ENCODE results near the gene SOBP.
A peak's percentile ranks its signal among the peaks of the same experiment; 100 is the strongest.

The SOBP gene

DNA sequence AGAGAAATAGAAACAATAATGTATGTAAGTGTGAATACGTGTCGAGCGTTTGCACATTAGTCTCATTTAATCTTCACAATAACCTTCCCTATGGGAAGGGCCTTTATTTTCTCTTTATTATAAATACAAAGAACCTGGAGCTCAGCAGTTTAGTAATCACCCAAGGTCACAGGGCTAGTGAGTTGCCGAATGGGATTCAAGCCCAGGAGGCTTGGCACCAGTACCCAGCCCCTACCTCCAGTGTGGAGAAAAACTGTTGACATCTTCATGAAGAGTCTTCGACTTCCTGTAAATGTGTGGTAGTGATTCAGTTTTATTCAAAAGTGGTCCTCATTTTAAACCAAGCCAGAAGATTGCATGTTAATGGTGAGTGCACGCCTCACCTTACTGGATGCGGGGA, 171.4 kb downstream of the SOBP start:
- Histone ChIP-seq H3K14ac (ENCODE audit: low read length in 2 of 2) (no peak overlapping the region), H2BK12ac (ENCODE audit: low read length in 2 of 2) (no peak overlapping the region), H3K36me3 (ENCODE audit: control insufficient read depth in 1 of 2, insufficient read depth in 2 of 2, low read depth in 1 of 2, low read length in 2 of 2) (peaks cover 0 to 19% of the 10 kb centered on the region in 2 experiments), H4K8ac (ENCODE audit: low read length) (no peak overlapping the region), H3K23ac (ENCODE audit: low read length in 2 of 2) (no peak overlapping the region), H3K4ac (ENCODE audit: low read depth in 1 of 2, low read length in 2 of 2) (no peak overlapping the region), H2AFZ (ENCODE audit: low read depth, low read length) (no peak overlapping the region), H2BK120ac (ENCODE audit: low read depth, low read length) (no peak overlapping the region), H3K79me1 (replicated peaks; ENCODE audit: low read length, poor library complexity, severe bottlenecking) (no peaks in the 10 kb centered on the region), H3K4me3 (ENCODE audit: insufficient read depth in 1 of 2, low read depth in 1 of 2, low read length in 2 of 2) (no peak overlapping the region), H3K27ac (ENCODE audit: low read length, poor library complexity, severe bottlenecking) (no peak overlapping the region), H3K4me2 (ENCODE audit: low read length, poor library complexity, severe bottlenecking) (no peak overlapping the region), H2BK5ac (ENCODE audit: low read depth, low read length, poor library complexity, severe bottlenecking) (no peak overlapping the region), H3K18ac (ENCODE audit: low read depth in 1 of 2, low read length in 2 of 2) (no peak overlapping the region), H2AK5ac (ENCODE audit: low read length, severe bottlenecking) (no peak overlapping the region), H3K27me3 (ENCODE audit: control insufficient read depth in 1 of 2, insufficient read depth in 1 of 2, low read length in 2 of 2) (no peaks in the 10 kb centered on the region), H3K4me1 (ENCODE audit: control insufficient read depth, insufficient read depth, low read depth, low read length) (peaks cover 21% of the 10 kb centered on the region), H2BK15ac (ENCODE audit: low read depth, poor library complexity, severe bottlenecking) (no peak overlapping the region), H4K91ac (ENCODE audit: low read length) (no peak overlapping the region), H3K9ac (ENCODE audit: low read length) (no peak overlapping the region), H3K9me3 (ENCODE audit: control insufficient read depth, low read length) (no peaks in the 10 kb centered on the region)
- WGBS = over 99% methylated on average over 4 of the region's 7 CpGs
- DNase-seq = no peak

DNA sequence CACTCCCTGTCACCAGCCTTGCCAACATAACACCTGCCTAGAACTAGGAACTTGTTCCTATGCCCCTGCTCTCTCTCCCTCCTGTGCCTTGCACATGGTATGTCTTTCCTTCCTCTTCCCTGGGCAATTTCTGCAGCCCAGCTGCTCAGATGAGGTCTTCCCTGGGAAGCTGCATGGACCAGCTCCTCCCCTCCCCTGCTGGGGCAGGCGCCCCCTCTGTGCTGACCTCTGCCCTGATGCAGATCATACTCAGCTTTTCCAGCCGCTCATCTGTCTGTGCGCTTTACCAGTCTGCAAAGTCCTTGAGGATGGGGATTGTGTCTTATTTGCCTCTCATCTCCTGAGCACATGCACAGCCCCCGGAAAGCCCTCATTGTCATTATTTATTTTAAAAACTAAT, 172.4 kb downstream of the SOBP start:
- no peak for DNase-seq
- Histone ChIP-seq H3K27me3 (ENCODE audit: control insufficient read depth in 1 of 2, insufficient read depth in 1 of 2, low read length in 2 of 2) (no peaks in the 10 kb centered on the region), H2BK15ac (ENCODE audit: low read depth, poor library complexity, severe bottlenecking) (no peak overlapping the region), H4K8ac (ENCODE audit: low read length) (no peak overlapping the region), H2BK120ac (ENCODE audit: low read depth, low read length) (no peak overlapping the region), H2BK5ac (ENCODE audit: low read depth, low read length, poor library complexity, severe bottlenecking) (no peak overlapping the region), H3K27ac (ENCODE audit: low read length, poor library complexity, severe bottlenecking) (no peak overlapping the region), H3K4me2 (ENCODE audit: low read length, poor library complexity, severe bottlenecking) (no peak overlapping the region), H3K9me3 (ENCODE audit: control insufficient read depth, low read length) (no peaks in the 10 kb centered on the region), H3K36me3 (ENCODE audit: control insufficient read depth in 1 of 2, insufficient read depth in 2 of 2, low read depth in 1 of 2, low read length in 2 of 2) (peaks cover 0 to 19% of the 10 kb centered on the region in 2 experiments), H4K91ac (ENCODE audit: low read length) (no peak overlapping the region), H3K18ac (ENCODE audit: low read depth in 1 of 2, low read length in 2 of 2) (no peak overlapping the region), H3K79me1 (replicated peaks; ENCODE audit: low read length, poor library complexity, severe bottlenecking) (no peaks in the 10 kb centered on the region), H3K4me3 (ENCODE audit: insufficient read depth in 1 of 2, low read depth in 1 of 2, low read length in 2 of 2) (no peak overlapping the region), H3K9ac (ENCODE audit: low read length) (no peak overlapping the region), H2BK12ac (ENCODE audit: low read length in 2 of 2) (no peak overlapping the region), H3K4me1 (ENCODE audit: control insufficient read depth, insufficient read depth, low read depth, low read length) (peaks cover 18% of the 10 kb centered on the region), H3K23ac (ENCODE audit: low read length in 2 of 2) (no peak overlapping the region), H3K14ac (ENCODE audit: low read length in 2 of 2) (no peak overlapping the region), H2AFZ (ENCODE audit: low read depth, low read length) (no peak overlapping the region), H2AK5ac (ENCODE audit: low read length, severe bottlenecking) (no peak overlapping the region), H3K4ac (ENCODE audit: low read depth in 1 of 2, low read length in 2 of 2) (no peak overlapping the region)
- 63% methylated on average over 3 of the region's 4 CpGs for WGBS

DNA sequence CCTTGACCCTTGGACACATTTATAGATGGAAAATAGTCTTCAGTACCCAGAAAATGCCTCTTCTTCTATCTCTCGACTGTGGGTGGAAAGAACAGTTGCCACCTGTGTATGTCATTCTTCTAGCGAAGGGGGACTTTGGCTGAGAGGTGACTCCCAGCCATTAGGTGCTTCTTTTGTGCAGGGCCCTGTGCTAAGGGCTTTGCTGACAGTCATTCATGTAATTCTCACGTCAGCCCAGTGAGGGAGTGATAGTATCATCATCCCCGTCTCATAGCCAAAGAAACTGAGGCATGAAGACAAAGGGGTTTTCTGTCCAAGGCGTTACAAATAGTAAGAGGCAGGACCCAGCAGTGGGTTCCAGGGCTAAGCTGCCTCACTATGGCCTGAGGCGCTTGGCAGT, 173.4 kb downstream of the SOBP start:
- H2BK5ac ChIP-seq (ENCODE audit: low read depth, low read length, poor library complexity, severe bottlenecking) = no peak overlapping the region
- H4K8ac ChIP-seq (ENCODE audit: low read length) = no peak overlapping the region
- no peak overlapping the region for H2AK5ac ChIP-seq (ENCODE audit: low read length, severe bottlenecking)
- H3K9me3 ChIP-seq (ENCODE audit: control insufficient read depth, low read length) = no peaks in the 10 kb centered on the region
- 88% methylated on average over 6 of the region's 6 CpGs for WGBS
- H2BK120ac ChIP-seq (ENCODE audit: low read depth, low read length) = no peak overlapping the region
- H3K14ac ChIP-seq (ENCODE audit: low read length in 2 of 2) = no peak overlapping the region
- no peak overlapping the region for H3K27ac ChIP-seq (ENCODE audit: low read length, poor library complexity, severe bottlenecking)
- H4K91ac ChIP-seq (ENCODE audit: low read length) = no peak overlapping the region
- H2AFZ ChIP-seq (ENCODE audit: low read depth, low read length) = no peak overlapping the region
- no peaks in the 10 kb centered on the region for H3K79me1 ChIP-seq (replicated peaks; ENCODE audit: low read length, poor library complexity, severe bottlenecking)
- no peak overlapping the region for H3K18ac ChIP-seq (ENCODE audit: low read depth in 1 of 2, low read length in 2 of 2)
- H3K4me3 ChIP-seq (ENCODE audit: insufficient read depth in 1 of 2, low read depth in 1 of 2, low read length in 2 of 2) = no peak overlapping the region
- no peak overlapping the region for H3K4ac ChIP-seq (ENCODE audit: low read depth in 1 of 2, low read length in 2 of 2)
- H3K4me2 ChIP-seq (ENCODE audit: low read length, poor library complexity, severe bottlenecking) = no peak overlapping the region
- no peak for DNase-seq
- H3K36me3 ChIP-seq (ENCODE audit: control insufficient read depth in 1 of 2, insufficient read depth in 2 of 2, low read depth in 1 of 2, low read length in 2 of 2) = peaks cover 0 to 18% of the 10 kb centered on the region in 2 experiments
- peaks cover 13% of the 10 kb centered on the region for H3K4me1 ChIP-seq (ENCODE audit: control insufficient read depth, insufficient read depth, low read depth, low read length)
- no peaks in the 10 kb centered on the region for H3K27me3 ChIP-seq (ENCODE audit: control insufficient read depth in 1 of 2, insufficient read depth in 1 of 2, low read length in 2 of 2)
- H3K9ac ChIP-seq (ENCODE audit: low read length) = no peak overlapping the region
- no peak overlapping the region for H2BK12ac ChIP-seq (ENCODE audit: low read length in 2 of 2)
- no peak overlapping the region for H3K23ac ChIP-seq (ENCODE audit: low read length in 2 of 2)
- no peak overlapping the region for H2BK15ac ChIP-seq (ENCODE audit: low read depth, poor library complexity, severe bottlenecking)

DNA sequence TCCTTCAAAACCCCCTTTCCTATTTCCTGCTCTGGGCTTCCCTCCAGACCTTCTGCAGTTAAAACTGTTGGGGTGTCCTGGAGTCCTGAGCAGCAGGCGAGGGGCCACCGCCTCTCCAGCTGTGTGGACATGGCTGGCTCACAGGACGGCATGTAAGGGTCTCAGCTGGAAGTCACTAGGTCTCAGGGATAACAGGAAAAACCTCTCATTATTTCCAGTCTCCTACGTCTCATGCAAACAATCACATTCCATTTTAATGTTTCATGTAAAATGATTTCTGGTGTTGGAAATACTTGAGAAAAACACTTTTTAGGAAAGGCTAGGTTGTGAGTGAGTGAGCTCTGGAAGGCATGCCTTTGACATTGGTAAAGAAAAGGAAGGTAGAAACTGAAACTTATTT, 175.5 kb downstream of the SOBP start:
- Histone ChIP-seq H3K27me3 (ENCODE audit: control insufficient read depth in 1 of 2, insufficient read depth in 1 of 2, low read length in 2 of 2) (no peaks in the 10 kb centered on the region), H3K4me1 (ENCODE audit: control insufficient read depth, insufficient read depth, low read depth, low read length) (peaks cover 9% of the 10 kb centered on the region), H2AK5ac (ENCODE audit: low read length, severe bottlenecking) (no peak overlapping the region), H3K4me3 (ENCODE audit: insufficient read depth in 1 of 2, low read depth in 1 of 2, low read length in 2 of 2) (no peak overlapping the region), H3K79me1 (replicated peaks; ENCODE audit: low read length, poor library complexity, severe bottlenecking) (no peaks in the 10 kb centered on the region), H4K91ac (ENCODE audit: low read length) (no peak overlapping the region), H3K9me3 (ENCODE audit: control insufficient read depth, low read length) (no peaks in the 10 kb centered on the region), H2BK5ac (ENCODE audit: low read depth, low read length, poor library complexity, severe bottlenecking) (no peak overlapping the region), H3K9ac (ENCODE audit: low read length) (peak overlapping the region; percentile 56), H3K4me2 (ENCODE audit: low read length, poor library complexity, severe bottlenecking) (no peak overlapping the region), H3K14ac (ENCODE audit: low read length in 2 of 2) (no peak overlapping the region), H2BK15ac (ENCODE audit: low read depth, poor library complexity, severe bottlenecking) (no peak overlapping the region), H2BK12ac (ENCODE audit: low read length in 2 of 2) (peak overlapping the region in 1 of 2 experiments; percentile 72), H4K8ac (ENCODE audit: low read length) (peak overlapping the region; percentile 79), H3K23ac (ENCODE audit: low read length in 2 of 2) (no peak overlapping the region), H2BK120ac (ENCODE audit: low read depth, low read length) (no peak overlapping the region), H3K4ac (ENCODE audit: low read depth in 1 of 2, low read length in 2 of 2) (no peak overlapping the region), H3K27ac (ENCODE audit: low read length, poor library complexity, severe bottlenecking) (no peak overlapping the region), H3K18ac (ENCODE audit: low read depth in 1 of 2, low read length in 2 of 2) (peak overlapping the region in 1 of 2 experiments; percentile 49), H3K36me3 (ENCODE audit: control insufficient read depth in 1 of 2, insufficient read depth in 2 of 2, low read depth in 1 of 2, low read length in 2 of 2) (peaks cover 0 to 6% of the 10 kb centered on the region in 2 experiments), H2AFZ (ENCODE audit: low read depth, low read length) (no peak overlapping the region)
- DNase-seq = peak; percentile 48
- WGBS = 77% methylated on average over 2 of the region's 4 CpGs
